Amniotic epithelial cell (primary cell): ENCODE results near the gene ATP2B2.
"Not testable (repeated sequence)": the region's sequence is repeated elsewhere in the genome, so short reads cannot be mapped to it uniquely, and the experiment has no call there.

ENCODE experiments used
- DNase-seq: peaks from one replicate; pipeline ENCODE4 v3.0.0-alpha.2; 2010; ENCODE audit warnings: low read depth

The ATP2B2 gene

DNA sequence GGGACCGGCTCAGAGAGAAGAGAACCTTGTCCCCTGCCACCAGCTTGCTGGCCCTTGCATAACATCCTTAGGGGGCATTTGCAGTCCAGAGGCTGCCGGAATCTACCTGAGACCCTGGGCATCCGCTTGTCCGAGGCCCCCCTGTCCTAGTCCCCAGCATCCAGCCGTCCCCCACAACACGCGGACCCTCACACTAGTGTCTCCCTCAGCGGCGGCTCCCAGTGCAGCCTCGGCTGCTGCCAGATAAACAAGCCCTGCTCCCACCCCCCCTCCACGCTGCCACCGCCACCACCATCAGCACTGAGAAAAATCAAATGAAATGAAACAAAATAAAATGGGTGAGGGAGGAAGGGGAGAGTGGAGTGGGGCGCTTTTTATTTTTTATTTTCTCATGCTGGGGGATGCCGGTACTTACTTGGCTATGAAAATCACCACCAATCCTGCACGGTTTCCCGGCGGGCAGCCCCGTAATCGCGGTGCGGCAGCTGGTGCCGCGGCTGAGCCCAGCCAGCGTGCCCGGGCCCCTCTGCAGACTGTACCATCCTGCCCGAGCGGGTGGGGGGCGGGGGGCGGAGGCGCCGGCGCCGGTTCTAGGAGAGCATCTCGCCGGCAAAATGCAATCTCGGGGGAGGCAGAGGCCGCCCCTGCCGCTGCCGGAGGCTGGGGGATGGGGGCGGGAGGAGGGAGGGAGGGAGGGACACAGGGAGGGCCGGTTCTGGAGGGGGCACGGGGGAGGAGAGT, at the start of gene ATP2B2:
Gene ATP2B2, minus strand, starts transcription at position 537 of the 741 bp plus-strand sequence. CDS start 56,043 bp downstream, outside the sequence.
- DNase-seq = no peak

DNA sequence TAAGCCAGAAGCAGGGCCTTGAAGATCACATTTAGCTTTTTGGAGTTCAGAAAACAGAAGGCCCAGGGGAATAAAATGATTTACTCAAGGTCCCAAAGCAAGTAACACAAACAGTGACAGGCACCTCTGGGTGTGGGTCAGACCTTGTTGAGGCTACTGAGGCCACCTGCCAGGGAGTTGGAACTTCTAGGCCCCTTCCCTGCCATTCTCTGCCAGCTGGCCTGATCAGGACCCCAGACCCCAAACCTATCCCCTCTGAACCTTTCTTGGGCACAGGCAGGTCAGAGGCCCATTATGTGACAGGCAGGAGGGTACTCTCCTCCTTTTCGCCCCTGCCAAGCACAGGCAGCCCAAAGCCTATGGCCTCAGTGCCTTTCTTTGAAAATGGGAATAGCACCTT, 49.4 kb upstream of the ATP2B2 start:
- DNase-seq = no peak

DNA sequence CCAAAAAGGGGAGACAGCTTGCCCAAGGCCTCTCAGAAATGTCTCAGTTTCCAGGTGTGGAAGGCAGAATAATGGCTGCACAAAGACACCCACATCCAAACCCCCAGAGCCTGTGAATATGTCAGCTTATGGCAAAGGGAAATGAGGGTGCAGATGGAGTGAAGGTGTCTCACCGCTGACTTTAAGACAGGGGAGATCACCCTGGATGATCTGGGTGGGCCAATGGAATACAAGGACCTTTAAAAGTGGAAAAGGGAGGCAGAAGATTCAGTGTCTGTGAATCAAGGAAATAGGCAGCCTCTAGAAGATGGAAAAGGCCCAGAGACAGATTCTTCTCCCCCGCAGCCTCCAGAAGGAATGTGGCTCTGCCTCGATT, 48.8 kb upstream of the ATP2B2 start:
- no peak for DNase-seq

DNA sequence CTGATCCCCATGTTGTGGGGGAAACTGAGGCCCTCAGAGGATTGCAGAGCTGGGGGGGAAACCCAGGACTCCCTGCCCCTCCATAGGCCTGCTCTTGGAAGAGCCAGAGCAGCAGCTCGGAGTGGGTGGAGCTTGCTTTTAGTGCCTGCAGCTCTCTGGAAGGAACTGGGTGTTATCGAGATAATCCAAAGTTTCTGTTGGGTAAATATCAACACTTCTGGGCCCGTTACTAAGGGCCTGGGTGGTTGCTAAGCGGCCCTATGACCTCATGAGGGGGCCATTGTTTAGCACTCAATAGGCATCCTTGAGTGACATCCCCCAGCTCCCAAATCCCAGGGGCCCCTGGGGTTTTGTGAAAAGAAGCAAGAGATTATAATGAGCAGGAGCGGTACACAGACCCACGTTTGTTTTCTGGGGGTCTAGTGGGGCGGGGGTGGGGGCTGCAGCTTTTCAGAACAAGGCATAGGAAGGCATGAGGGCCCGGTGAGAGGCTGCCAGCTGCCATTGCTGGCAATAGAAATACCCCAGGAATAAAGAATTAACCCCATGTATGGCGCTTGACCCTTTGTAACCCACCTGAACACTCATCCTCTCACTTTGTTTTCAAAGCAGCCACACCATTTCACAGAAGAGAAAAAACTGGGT, 48.3 kb upstream of the ATP2B2 start:
- DNase-seq = no peak

DNA sequence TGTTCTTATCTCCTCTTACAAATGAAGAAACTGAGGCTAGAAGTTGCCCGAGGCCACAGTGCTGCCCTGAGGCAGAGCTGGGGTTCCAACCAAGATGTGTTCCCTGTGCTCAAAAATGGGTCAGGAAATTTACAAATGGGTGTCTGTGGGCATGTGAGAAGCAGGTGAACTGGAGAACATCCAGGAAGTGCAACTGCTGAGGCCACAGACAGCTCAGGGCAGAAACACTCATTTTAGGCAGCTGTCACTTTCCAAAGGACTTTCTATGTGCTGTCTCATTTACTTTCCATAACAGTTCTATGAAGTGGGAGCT, 47.2 kb upstream of the ATP2B2 start:
- DNase-seq = no peak

DNA sequence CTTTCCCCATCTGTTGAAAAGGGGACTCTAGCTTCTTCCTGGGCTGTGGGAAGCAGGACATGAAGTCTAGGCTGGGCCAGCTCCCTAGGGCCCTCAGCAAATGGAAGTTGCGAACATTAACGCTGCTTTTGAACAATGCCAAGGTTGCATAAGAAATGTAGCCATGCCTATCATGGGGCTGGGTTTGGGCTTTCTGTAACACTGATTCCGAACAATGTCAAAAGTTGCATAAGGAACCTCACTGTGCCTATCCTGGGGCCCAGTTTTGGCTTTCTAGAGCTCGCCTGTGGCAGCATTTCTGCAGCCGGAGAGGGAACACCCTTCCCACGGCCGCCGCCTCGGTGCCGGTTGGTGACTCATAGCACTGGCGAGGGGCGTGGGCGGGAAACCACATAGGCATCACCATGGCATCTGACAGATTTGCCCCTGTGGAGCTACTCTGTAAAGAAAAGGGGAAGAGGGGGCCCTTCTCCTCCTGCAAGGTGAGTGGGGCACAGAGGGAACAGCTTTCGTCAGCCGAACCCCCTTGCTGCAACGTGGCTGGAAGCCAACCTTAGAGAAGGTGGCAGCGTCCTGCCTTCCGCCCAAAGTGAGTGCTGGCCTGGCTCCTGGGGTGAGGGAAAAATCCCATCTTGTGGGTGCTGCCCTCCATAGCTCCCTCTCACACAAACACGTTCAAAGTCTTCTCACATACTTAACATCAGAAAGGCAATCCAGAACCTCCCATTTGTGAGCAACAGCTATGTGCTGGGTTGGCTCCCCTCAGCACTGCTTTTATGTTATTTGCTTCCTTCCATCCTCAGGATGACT, 46.6 kb upstream of the ATP2B2 start:
- peak; percentile 13 for DNase-seq

DNA sequence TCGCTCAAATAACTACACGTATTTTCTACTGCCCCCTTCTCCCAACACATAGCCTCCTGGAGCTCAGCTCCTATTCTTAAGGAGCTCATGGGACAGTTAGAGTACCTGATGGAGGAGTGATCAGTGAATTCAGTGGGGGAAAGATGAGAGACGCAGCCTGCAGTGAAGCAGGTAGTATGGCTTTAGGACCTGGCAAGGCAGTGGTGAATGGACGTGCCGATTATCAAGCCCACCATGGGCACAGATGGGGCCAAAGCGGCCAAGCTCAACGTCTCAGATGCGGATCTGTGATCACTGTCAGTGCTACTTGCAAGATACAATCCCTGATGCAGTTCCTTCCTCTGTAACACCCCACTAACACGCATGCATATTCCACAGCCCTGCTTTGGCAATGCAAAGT, 45.8 kb upstream of the ATP2B2 start:
- DNase-seq = no peak

DNA sequence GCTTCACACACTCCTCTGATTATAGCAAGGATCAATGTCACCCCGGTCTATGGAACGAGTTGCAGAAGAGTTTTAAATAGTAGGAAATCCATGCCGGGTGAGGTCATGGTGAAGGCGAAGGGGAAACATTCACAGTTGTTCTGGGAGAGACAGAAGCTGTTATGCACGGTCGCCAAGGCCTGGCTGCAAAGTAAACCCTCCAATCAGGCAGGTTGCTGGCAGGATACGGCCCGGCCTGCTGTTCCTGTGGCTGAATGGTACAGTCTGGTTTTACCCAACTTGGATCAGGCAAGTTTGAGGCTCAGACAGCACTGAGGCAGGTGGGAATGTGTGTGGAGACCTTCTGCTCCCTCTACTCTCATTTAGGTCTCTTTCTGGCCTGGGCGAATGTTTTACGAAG, 45.3 kb upstream of the ATP2B2 start:
- DNase-seq = no peak

DNA sequence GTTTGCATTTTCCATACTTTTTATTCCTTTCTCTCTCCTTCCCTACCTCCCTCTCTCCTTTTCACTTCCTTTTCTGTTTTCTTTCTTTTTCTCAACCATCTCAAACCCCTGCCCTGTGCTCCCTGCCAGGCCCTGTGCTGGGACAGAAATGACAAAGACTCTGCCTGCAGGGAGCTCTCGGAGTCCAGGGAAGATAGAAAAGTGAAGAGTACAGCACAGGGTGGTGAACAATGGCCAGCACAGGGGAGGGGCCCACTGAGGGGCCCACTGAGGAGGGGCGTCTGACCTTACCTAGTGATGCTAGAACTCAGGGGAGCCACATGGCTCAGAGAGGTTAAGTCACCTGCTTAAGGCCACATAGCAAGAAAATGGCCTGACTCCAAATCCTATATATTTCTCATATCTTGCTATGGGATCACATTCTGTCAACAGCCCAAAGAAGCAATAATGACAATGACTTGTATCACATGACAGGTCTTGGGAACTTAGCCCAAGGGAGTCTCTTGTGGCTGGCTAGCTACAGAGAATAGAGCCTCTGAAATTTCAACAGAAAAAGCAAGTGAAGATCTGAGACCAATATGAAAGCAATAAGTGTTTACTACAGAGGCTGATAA, 44.3 kb upstream of the ATP2B2 start:
- DNase-seq = no peak

DNA sequence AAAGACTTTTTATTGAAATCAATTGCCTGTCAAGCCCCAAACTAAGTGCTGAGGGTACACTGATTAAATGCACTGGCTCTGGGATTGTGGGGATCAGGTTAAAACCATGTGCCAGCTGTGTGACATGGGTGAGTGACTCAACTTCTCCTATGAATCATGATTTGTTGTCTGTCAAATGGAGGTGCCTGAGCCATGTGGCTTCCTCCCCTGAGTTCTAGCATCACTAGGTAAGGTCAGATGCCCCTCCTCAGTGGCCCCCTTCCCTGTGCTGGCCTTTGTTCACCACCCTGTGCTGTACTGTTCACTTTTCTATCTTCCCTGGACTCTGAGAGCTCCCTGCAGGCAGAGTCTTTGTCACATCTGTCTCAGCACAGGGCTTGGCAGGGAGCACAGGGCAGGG, 43.6 kb upstream of the ATP2B2 start:
- DNase-seq = no peak

DNA sequence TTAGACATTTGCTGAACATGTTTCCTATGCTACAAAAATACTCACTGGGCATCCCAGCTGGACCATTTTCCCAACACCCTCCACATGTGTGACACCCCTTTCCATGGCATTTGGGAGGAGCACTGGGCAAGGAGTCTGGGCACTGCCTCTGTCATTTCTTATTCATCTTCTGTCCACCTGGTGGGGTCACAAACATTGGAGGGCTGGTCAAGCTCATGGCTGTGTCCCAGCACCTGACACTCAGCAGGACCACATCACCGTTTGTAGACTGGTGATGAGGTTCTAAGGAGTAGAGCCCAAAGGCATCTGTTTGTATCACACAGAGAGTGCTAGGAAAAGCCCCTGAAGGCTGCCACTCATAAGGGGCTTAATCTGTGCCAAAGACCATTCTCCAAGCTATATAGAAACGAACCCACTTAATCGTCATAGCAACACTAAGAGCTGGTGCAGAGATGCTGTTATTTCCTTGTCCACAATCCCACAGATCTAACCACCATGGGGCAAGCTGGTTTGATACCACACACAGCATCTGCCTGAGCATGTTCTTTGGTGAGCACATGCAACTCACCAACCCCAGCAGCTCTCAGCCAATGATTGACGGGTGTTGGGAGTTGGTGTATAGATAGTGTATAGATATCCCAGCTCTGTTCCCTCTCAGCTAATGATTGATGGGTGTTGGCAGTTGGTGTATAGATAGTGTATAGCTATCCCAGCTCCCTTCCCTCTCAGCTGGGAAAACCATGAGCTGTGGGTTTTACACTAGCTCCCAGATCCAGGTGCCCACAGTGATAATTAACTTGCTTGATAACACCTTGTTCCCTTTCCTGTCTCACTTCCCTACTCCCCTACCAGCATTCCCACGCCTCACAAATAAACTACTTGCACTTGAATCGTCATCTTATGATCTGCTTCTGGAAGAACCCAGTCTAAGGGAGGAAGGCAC, 42.7 kb upstream of the ATP2B2 start:
- no peak for DNase-seq

DNA sequence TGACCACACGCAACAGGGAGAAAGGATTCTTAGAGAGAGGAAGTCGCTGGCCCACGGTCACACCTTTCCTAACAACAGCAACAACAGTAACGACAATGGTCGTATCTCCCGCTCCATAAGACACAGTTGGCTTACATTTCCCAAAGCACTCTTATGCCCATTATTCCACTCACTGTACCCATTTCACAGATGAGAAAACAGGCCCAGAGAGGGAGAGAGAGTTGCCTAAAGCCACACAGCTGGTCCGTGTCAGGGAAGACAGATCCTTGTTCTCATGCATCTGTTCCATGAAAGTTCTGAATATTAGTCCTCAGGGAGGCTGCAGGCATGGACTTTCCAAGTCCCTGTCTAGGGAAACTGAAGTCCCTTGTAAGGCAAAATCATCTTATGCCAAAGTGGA, 42.0 kb upstream of the ATP2B2 start:
- DNase-seq = no peak

DNA sequence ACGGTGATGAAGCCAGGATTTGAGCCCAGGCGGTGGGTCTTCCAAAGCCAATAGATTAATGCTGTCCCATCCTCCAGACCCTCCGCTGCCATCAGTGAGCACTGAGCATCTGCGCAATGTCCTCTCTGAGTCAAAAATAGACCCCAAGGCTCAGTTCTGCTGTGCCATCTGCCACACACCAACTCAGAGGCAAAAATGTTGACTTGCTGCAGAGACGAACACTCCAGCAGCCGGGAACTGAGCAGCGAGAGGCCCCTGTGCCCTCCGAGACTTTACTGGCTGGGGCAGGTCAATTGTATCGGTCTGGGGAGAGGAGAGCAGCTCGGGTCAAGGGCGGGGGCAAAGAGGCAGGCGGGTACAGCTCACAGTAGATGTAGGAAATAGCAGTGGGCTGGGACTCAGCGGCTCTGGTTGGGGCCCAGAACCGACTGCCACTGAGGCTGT, 41.5 kb upstream of the ATP2B2 start:
- no peak for DNase-seq

DNA sequence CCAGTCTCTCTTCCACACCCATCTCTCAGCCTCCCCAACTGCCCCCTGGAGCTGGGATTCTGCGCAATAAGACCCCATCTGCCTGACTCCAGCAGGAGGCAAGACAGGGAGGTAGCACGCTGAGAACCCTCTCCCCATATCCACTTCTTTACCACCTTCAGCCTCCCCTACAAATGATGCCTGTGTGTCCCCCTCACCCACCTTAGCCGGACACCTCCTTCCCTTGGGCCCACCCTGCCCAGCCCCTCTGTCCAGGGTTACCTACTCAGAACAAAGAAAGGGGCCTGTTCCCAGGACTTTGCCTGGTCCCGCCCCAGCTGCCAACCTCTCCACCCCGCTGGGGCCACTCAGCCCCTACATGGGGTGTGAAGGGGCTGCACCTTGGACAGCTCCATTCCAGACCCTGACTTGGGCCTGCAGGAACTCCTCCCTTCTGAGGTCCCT, 40.8 kb upstream of the ATP2B2 start:
- DNase-seq = no peak

DNA sequence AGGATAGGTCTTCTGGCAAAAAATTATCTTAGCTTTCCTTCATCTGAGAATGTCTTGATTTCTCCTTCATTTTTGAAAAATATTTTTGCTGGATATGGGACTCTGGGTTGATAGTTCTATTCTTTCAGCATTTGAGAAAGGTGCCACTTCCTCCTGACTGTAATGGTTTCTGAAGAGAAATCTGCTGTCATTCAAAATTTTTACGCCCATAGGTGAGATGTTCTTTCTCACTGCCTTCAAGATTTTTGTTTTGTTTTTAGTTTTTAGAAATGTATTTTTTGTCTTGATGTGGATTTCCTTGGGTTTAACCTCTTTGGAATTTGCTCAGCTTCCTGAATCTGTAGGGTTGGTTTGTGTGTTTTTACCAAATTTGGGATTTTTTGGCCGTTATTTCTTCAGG, 37.1 kb upstream of the ATP2B2 start:
- no peak for DNase-seq

DNA sequence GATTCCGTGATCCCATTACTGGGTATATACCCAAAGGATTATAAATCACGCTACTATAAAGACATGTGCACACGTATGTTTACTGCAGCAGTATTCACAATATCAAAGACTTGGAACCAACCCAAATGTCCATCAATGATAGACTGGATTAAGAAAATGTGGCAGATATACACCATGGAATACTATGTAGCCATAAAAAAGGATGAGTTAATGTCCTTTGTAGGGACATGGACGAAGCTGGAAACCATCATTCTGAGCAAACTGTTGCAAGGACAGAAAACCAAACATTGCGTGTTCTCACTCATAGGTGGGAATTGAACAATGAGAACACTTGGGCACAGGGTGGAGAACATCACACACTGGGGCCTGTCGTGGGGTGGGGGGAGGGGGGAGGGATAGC, 35.0 kb upstream of the ATP2B2 start:
- not testable (repeated sequence) for DNase-seq

DNA sequence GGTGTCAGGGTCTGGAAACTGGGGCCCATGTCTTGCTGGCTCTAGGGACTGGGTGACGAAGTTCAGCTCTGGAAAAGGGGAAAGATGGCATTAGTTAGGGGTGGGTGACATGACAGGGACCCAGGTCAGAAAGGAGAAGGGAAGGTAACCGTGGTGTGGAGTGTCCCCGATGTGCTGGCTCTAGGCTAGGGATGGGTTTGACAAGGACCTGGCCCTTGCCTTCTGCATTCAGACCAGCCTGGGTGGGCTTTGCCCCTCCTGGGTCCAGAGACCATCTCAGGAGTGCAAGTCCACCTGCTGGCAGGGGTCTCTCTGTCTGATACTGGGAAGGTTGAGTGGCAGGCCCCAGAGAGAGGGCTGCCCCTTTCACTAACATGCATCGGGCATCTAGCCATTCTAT, 28.7 kb upstream of the ATP2B2 start:
- no peak for DNase-seq

DNA sequence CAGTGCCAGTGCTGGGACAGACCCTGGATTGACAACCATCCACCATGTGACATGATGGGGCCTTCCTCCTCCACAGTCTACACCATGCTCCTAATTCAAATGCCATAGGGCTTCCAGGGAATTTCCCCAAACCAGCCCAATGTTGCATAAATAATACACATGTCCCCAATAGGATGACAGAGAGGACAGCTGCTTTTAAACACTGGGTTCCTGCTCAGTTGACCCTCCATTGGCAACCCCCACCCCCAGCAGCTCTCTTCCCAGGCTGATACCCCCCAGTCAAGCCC, 28.3 kb upstream of the ATP2B2 start:
- DNase-seq = no peak

DNA sequence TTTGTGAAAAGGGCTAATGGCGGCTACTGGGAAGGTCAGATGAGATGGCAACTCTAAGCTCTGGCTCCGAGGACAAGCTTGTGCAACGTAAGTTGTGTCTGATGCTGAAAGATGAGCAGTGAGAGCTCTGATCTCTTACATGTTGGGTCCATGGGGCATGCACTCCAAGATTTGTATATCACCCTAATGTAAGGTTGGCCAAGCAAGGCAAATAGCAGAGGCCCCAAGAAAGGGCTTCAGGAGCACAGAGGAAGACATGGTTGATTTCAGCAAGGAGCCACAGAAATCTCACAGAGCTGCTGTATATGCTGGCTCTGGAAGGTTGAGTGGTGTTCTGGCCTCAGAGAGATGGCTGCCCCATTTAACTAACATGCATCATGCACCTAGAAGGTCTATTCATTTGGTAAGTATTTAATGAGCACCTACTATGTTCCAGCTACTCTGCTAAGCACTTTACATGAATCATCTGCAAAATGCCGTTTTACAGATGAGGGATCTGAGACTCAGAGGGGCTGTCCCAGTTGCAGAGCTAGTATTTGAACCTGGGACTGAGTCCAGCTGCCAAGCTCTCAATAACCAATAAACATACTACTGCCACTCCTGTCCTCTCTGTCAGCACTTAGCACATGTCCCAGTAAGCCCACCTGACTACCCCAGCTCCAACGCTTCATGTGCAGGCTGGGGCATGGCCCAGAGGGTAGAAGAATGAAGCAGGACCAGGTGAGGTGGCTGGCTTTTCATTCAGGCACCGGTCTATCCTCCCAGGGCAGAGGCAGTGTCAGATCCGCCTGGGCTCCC, 27.8 kb upstream of the ATP2B2 start:
- DNase-seq = no peak

DNA sequence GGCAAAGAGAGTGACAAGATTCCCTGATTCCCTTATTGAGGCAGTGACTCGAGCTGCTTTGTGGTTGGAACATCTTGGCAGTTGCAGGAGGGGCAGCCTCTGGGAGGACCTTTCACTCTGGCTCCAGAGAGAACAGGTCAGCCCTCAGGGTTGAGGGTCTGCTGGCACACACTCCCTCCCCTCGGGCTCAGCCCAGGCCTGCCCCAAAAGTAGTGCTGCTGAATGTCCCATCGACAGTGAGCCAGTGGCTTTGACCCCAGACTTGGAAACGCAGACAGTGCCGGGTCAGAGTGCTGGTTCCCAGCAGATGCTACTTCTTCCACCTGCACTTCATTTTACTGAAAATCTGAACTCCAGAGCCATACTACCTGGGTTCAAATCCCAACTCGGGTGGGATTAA, 25.6 kb upstream of the ATP2B2 start:
- no peak for DNase-seq

DNA sequence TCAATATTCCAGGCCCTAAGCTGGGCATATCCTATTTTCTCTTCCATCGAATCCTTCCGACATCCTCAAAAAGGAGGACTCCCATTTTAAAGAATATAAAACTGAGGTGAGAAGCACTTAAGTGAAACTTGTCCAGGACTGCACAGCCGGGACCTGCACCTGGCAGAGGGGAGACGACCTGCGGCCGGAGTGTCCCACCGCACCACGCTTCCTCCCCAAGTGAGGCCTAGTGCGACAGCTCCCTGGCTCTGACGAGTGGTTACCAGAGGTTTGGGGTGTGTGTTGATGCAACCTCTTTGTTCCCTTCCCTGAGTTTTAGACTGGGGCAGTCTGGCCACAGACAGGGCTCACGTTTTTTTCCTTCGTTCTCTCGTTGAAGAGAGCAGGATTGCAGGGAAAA, 24.9 kb upstream of the ATP2B2 start:
- DNase-seq = no peak
